ENCODE data around the gene FLNA.
"Not testable (repeated sequence)": the region's sequence is repeated elsewhere in the genome, so short reads cannot be mapped to it uniquely, and the experiment has no call there.

FLNA gene

GRCh38 chrX:154374313-154375155 lies at the start of gene FLNA:
TSS of gene FLNA (minus strand) at chrX:154374634. CDS start at chrX:154371245, 3,389 bp downstream.
- DNase-seq: no peak

DNA sequence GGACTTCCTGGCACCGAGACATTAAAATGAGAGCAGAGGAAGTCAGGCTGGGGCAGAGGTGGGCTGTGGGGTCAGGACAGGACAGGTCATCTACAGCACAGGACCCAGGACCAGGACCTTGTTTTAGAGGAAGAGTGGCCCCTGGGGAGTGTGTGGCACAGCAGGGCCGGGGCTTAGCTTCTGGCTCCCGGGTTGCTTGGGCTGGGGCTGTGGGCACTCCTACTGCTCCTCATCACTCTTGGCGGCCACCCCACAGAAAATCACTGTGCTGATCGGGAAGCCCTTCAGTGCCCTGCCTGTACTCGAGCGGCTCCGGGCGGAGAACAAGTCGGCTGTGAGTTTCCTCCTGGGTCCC lies 45.9 kb upstream of the FLNA start:
- no peak for DNase-seq

DNA sequence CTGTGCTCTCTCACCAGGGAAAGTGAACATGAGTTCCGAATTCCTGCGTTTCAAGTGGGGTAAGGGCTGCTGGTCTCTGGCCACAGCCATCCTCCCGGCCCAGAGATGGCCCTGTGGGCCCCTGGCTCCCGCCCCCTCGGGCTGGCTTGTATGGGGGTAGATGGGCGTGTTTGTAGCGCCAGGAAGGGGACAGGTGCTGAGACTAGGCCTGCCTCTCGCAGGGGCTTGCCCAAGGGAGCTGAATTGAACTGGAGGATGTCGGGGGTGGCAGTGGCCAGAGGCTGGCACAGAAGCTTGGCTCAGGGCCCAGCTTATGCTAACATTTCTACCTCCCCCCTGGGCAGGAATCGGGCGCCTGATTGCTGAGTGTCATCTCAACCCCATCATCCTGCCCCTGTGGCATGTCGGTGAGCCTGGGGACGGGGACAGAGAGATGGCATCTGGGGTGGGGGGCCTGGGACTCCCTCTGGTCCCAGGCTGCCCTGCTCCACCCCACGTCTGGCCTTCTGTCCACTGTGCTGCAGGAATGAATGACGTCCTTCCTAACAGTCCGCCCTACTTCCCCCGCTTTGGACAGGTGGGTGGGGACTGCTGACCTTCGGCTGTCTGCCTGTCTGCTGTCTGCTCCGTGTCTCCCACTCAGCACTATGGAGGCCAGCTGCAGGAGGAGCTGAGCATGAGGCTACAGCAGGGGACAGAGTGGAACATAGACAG lies 45.4 kb upstream of the FLNA start:
- no peak for DNase-seq

DNA sequence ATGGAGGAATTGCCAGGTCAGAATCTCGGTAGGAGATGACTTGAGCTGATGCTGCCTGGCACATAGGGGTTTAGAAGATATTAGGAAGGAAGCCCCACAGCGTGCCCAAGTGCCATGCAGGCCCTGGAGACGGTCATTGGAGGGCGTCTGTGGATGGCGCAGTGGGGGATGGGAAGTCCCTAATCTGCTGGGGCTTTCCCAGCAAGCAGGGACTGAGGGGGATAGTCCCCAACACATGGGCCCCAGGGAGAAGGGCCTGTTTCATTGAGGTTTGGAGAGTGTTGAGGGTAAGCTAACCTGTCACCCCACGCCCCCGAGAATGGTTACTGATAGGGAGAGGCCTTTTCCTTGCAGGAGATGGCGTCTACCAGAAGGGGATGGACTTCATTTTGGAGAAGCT lies 44.8 kb upstream of the FLNA start:
- no peak for DNase-seq

GRCh38 chrX:154417157-154417556 lies 42.7 kb upstream of the FLNA start:
- no peak for DNase-seq

DNA sequence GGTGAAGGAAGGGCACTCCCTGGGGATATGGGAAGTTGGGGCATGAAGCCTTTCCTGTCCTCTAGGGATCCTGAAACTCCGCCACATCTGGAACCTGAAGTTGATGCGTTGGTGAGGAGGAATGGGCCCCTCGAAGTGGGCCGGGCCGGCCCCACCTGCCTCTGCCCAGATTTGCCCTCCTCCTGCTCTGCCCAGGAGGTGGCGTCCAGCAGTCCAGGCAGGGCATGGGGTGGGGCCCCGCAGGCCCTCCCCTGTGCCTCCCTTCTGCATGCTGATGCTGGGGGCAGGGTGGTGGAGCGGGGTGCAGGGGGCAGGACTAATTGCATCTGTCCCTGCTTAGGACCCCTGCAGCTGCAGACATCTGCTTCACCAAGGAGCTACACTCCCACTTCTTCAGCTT lies 38.7 kb upstream of the FLNA start:
- DNase-seq: no peak

- no peak for DNase-seq
Observed at GRCh38 chrX:154412468-154412867, 38.0 kb upstream of the FLNA start.

- DNase-seq: no peak
Observed at GRCh38 chrX:154411981-154412340, 37.5 kb upstream of the FLNA start.

- no peak for DNase-seq
Observed at GRCh38 chrX:154409222-154409871, 34.9 kb upstream of the FLNA start, which contains the start of gene DNASE1L1. TSS of gene DNASE1L1 (minus strand) at chrX:154409254. CDS start at chrX:154405568, 3,686 bp downstream.

GRCh38 chrX:154408659-154409221 lies 34.3 kb upstream of the FLNA start:
- DNase-seq: no peak

DNA sequence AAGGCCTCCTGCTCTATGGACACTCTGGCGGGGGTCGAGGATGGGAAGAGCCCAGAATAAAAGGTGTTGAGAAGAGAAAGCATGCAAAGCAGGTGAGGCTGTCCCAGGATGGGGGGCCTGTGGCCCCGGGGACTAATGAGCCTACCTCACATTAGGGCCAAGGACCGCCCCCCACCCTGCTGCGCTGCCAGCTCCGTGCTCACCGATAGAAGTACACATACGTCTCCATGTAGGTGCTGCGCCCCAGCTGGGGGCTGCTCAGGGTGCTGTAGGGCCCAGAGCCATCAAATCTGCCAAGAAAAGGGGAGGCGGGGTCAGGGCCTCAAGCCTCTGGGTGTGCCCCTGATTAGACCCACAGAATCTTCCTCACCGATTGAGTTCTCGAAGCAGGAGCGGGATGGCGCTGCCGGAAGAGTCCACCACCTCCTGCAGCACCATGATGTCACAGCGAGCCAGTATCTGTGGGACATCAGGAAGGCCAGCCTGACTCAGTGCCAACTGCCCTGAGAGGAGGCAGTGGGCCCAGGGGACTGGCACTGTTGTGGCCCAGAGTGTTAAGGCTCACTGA lies 30.3 kb upstream of the FLNA start:
- DNase-seq: no peak

DNA sequence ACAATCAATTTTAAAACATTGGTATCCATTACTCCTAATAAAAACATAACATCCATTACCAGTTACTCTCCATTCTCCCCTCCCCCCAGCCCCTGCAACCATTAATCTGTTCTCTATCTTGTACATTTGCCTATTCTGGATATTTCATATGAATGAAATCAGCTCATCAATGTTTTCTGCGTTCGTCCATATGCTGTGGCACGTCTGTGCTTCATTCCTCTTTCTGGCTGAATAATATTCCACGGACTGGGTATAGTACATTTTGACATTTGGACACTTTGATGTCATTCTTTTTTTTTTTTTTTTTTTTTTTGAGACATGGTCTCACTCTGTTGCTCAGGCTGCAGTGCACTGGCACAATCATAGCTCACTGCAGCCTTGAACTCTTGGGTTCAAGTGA lies 29.4 kb upstream of the FLNA start:
- DNase-seq: no peak

GRCh38 chrX:154403192-154403591 lies 28.8 kb upstream of the FLNA start:
- no peak for DNase-seq

DNA sequence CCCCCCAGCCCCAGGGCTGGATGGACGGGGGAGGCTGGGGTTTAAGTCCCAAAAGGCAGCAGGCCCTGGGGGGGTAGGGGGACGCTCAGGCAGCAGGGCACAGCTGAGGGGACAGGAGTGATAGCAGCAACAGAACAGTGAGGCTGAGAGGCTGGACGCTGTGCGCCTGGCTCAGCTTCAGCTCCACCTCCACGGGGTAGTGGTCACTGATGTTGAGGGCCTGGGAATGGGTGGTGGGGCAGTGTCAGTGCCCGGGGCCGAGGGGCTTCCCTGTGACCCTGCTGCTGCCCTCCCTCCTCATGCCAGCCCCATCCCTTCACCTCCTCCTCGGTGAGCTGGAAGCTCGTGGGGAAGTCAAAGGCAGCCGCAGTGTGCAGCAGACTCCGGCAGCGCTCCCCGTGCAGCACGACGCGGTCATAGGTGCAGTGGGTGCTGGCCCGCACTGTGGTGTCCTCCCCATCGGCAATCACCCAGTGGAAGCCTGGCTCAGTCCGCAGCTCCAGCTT lies 28.2 kb upstream of the FLNA start:
- DNase-seq: no peak

GRCh38 chrX:154401918-154402621 lies 27.6 kb upstream of the FLNA start:
- DNase-seq: no peak

GRCh38 chrX:154401045-154401799 lies 26.8 kb upstream of the FLNA start:
- no peak for DNase-seq

GRCh38 chrX:154400369-154400817 lies 26.0 kb upstream of the FLNA start:
- DNase-seq: not testable (repeated sequence)

GRCh38 chrX:154399527-154400368 lies 25.3 kb upstream of the FLNA start:
- no peak for DNase-seq

DNA sequence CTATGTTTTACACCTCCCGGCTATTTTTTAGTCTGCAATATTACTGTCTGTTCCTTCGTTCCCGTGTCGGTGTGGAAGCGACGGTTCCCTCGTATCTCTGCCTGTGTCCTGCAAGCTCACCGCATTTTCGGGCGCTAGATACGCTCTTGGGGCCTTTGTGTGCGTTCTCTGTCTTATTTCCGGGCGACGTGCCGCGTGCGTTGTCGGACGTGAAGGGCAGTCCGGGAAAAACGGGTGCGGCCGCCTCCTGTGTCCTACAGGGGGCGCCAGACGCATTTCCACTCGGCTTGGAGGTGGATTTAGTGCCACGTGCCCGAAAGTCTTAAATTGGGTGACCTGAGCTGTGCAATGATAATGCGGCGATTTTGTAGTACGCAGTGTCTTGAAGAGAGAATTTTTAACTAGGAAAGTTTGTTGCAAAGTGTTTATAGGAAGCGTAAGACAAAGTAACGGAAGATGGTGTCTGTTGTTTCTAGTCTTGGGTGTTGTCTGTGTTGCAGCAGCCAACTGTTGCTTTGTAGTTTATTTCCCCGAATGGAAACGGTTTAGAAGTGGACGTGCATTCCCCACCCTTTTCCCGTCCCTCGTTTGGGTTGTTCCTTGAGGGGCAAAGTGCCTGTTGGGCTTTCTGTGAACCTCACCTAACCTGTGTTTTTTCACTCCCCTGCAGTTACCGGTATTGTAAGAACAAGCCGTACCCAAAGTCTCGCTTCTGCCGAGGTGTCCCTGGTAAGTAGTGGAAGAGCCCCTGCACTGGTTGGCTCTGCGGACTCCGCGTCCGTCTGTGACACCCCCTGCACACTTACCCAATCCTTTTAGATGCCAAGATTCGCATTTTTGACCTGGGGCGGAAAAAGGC lies 24.5 kb upstream of the FLNA start:
- DNase-seq: no peak
